HG03196 (cell line): ENCODE data around the gene MPPED2.
"Not testable (repeated sequence)": the region's sequence is repeated elsewhere in the genome, so short reads cannot be mapped to it uniquely, and the experiment has no call there.

Experiments used
- ATAC-seq: cut with Tn5 transposase; IDR thresholded peaks from one replicate; pipeline ENCODE4 v1.9.1; 2021; ENCODE audit not compliant: unreplicated experiment

The MPPED2 gene

DNA sequence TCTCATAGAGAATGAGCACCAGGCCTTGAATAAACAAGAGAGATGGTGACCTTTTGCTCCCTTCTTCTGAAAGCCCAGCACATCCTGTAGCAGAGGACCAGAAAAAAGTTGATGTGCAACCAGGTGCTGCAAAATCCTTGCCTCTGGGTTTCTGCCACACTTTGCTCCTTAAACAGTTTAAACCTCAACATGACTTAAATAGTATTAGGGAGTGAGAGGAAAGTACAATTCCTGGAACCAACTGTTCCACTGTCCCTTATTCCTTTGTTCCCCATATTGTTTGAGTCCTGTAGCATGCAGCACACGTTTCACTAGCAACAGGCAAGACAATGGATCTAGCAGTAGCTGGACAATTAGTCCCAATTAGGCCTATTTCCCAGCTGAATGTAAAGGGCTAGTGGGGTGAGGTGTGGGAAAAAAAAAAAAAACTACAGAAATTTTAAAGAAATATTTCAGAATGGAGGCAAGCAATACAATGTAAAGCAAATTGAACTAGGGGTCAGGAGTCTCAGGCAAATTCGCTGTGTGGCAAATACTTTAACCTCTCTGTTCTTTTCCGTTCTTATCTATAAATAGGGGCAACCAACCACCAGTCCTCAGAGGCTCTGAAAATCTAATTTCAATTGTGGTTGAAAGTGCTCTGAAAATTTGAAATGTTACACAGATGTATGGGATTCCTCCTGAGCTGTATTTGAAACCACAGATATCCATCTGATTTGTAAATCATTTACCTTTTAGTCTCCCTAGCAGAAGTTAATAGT, 6.6 kb downstream of the MPPED2 start:
- ATAC-seq: no peak

DNA sequence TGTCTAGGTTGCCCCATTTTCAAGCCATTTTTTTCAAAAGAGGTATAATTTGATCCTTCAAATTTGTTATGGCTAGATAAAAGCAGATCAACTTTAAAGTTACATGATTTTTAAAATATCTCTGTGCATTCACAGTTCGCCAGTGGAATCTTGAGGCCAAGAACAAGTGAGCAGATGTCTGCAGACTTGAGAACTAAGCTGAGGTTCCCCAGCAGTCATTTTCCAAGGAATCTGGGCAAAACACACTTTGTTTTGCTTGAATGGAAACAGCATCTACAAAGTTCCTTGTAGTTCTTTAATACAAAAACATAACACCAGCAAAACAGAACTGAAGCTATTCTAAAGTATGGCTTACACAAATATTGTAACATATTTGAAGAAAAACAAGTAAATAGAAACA, 7.7 kb downstream of the MPPED2 start:
- no peak for ATAC-seq

DNA sequence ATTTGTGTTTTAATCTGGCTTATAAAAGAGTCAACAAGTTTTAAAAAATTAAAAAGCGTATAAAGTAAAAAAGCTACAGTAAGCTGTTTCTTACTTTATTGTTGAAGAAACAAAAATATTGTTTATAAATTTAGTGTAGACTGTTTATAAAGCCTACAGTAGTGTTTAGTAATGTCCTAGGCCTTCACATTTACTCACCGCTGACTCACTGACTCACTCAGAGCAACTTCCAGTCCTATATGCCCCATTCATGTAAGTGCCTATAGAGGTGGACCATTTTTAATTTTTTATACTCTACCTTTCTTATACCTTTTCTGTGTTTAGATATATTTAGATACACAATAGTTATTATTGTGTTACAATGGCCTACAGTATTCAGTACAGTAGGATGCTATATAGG, 12.2 kb downstream of the MPPED2 start:
- no peak for ATAC-seq

- no peak for ATAC-seq
Observed at GRCh38 chr11:30568931-30569330, 17.2 kb downstream of the MPPED2 start.

DNA sequence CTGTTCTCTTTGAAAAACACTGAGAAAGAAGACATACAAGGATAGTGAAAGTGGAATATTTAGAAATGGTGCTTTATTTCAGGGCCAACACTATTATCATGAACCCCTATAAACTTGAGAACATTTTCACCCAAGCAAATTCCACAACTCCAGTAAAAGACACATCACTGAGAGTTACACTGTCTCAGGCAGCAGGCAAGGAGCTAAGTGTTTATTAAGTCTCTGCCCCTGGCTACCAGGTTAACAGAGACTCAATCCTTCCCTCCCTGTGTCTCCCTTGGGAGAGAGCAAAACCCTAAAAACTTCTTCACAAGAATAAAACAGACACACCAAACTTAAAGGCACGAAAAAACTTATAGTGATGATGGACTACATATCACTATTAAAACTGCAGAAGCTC, 18.5 kb downstream of the MPPED2 start:
- no peak for ATAC-seq

DNA sequence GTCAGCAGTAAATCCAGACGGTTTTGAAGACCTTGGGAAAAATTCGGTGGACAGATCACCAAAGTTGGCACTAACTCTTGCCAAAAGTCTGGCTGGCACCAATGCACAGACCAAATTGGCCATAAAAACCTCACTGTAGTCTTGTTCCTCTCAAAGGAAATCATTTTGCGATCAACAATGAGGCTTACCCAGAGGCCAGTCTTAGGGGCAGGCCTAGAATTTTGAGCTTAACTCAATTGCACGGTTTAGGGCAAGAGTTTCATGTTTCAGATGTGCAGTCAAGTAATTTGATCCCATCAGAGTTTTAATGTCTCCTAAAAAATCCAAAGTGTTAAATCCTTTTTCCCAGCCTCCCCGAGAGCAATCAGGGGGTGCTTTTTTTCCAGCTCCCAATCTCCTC, 19.0 kb downstream of the MPPED2 start:
- no peak for ATAC-seq

DNA sequence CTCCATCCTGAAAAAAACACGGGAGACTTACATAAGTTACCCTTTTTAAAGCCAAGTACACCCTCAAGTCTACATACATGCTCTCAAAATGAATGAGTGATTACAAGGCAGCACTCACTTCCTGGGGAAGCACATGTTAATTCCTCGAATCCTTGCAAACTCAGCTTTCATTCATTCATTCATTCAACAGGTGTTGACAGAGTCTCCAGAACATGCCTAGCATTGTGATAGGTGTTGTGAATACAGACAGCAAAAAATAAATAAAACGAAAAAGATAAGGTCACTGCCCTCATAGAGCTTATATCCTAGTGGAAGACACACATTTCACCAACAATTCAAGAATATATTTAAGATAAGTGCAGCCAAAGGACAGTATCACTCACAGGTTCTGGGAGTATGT, 19.7 kb downstream of the MPPED2 start:
- no peak for ATAC-seq

DNA sequence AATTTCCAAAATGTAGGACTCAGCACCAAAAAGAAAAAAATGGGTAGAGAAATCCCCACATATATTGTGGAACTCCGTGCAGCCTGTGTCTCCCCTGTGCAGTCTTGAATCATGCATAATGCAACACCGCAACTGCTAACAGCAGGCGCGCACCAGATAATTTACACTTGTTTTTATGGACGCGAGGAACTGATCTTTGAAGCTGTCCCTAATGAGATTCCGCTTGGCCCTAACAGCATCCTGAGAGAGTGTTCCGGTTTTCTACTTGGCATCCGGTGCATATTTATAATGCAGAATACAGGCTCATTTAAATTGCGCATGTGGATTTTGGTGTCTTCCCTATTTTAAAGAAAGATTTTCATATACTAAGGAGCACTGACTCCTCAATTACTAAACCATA, 21.1 kb downstream of the MPPED2 start:
- no peak for ATAC-seq

GRCh38 chr11:30561691-30562415, 24.3 kb downstream of the MPPED2 start:
- no peak for ATAC-seq

DNA sequence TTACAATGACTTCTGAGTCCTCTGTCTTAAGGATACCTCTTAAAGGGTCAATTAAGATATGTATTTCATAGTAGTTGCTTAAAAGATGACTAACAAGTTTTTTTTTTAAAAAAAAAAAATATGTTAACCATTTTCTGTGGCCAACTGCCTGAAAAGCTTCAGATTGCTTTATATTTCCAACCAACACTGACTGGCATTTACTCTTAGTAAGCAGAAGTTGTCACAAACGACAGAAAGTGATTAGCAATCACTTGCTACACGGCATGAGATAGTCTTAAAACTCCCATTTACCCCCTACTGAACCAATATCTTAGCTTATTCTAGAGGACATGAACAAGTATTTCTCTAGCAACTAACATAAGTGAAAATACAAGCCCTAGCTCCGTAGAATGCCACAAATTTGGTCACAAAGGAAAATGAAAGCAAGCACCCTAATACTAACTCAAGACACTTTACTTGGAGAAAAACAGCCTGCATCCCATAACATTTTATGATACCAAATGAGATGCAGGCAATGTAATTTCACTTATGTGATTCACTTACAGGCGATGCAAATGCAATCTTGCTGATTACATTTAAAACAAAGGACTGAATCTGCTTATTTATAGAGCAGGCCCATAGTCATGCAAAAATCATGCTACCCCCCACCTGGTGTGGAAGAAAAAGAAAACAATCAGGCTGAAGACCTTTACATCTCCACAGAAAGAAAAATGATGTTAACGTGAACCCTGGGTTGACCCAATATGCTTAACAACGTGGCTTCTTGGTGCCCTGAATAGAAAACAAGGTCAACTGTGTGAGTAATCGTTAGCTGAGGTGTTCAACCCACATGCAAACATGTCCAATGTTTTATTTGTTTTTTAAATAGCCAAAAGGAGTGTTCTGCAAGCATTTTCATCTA, 25.7 kb downstream of the MPPED2 start:
- ATAC-seq: no peak

GRCh38 chr11:30559004-30559403, 27.1 kb downstream of the MPPED2 start:
- ATAC-seq: no peak

- ATAC-seq: not testable (repeated sequence)
Observed at GRCh38 chr11:30554587-30554986, 31.6 kb downstream of the MPPED2 start.

DNA sequence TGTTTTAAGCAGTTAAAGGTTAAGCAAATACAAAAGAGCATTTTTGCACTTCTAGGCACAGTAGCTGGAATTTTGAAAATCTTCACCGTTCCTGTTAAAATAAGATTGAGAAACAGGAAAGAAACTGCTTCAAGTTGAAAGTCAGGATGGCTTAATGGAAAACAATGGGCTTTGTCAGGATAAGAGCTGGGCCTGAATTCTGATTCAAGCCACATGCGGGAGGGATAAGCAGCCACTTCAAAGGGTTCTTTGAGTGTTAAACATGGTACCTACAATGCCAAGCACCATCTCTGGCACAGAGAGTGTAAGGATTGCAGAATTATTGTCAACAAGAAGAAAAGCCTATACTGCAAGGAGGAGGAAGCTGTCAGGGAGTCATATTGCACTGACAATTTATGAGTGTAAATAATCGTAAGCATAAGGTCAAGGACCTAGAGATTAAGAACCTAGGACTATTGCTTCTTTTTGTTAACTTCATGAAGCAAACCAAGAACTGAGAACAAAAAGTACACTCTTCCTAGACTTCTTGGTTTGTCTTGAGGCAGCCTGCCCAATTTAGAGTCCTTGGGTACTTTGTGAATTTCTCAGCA, 32.5 kb downstream of the MPPED2 start:
- ATAC-seq: no peak

- no peak for ATAC-seq
Observed at GRCh38 chr11:30552839-30553238, 33.3 kb downstream of the MPPED2 start.

- no peak for ATAC-seq
Observed at GRCh38 chr11:30550022-30550542, 36.1 kb downstream of the MPPED2 start.

- no peak for ATAC-seq
Observed at GRCh38 chr11:30549565-30549964, 36.6 kb downstream of the MPPED2 start.

DNA sequence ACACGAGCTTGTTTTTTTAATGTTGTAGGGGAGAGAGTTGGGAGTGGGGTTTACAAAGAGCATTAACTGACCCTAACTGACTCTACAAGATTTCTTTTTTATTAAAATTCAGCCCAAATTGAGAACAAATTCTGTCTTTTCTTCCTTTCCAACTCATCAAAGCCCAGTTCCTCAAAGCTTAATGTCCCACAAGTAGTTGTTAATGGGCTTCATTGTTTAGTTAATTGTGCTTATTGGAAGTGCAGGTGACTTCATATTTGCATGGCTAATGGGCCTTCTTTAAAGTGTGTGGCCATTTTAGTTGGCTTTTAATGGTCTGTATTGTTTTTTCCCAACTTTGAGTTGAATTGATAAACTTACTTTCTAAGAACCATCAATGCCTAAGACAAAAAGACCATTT, 39.8 kb downstream of the MPPED2 start:
- no peak for ATAC-seq

- ATAC-seq: no peak
Observed at GRCh38 chr11:30545507-30545906, 40.6 kb downstream of the MPPED2 start.

- no peak for ATAC-seq
Observed at GRCh38 chr11:30543066-30543465, 43.1 kb downstream of the MPPED2 start.

DNA sequence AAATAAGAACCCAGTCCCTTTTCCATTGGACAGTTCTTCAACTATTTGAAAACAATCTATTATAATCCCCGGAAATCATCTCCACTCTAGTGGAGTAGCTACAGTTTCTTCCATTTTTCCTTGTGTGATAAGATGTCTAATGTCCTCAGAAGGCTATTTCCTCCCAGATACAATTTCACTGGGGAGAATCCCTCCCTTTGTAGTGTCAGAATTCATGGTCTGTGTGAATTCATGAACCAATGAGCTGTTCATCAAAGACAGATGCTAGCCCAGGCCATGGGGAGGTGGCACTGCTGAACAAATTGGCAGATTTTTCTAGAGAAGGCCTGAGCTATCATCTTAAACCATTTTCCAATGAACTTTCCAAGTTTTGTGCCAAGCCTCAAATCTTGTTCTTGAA, 45.4 kb downstream of the MPPED2 start:
- ATAC-seq: no peak

GRCh38 chr11:30538251-30538650, 47.9 kb downstream of the MPPED2 start:
- no peak for ATAC-seq
